ENCODE results near the gene LRIG2. TPM values are rescaled to one million over a fixed set of nuclear protein-coding genes. Genes with fewer than 3 reads are reported as not detected.

The LRIG2 gene
- total and polyA plus RNA-seq, 7 donors, result 1.2 to 24.2 (median 14.1) TPM

DNA sequence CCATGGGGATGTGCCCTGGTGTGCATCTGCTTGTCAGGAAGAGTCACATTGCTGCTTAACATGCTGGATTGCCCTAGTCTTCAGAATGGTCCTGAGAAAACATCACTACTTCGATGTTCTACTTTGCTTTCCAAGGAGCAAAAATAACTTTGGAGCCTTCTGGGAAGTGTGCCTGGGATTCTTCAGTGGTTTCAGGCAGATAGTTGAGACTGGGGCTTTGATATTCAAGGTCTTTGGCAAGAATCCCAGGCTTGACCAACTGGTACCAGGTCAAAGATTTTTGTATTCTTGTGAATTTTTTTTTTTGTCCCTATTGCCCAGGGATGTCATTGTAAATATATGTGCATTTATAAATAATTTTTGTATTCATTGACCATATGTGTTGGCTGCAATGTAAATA lies 51.4 kb downstream of the LRIG2 start:
- peaks cover 0 to 17% (median 12%) of the 10 kb centered on the region in 4 donors for H3K4me1 ChIP-seq
- no peak overlapping the region for H3K4me3 ChIP-seq
- intact Hi-C loops (cut with DNase I), result no loop called here
- H3K36me3 ChIP-seq, result peaks cover 14 to 70% (median 23%) of the 10 kb centered on the region in 4 donors
- TF ChIP-seq POLR2A (IDR thresholded peaks at IDR 0.05) (no peak), POLR2AphosphoS5 (IDR thresholded peaks at IDR 0.05) (peak in 1 of 4 donors; percentile 11)
- peak overlapping the region in 2 of 4 donors; percentile 75 to 77 for H3K27ac ChIP-seq
- WGBS, 2 donors, result 71 to 89% methylated on average over 1 of the region's 1 CpG
- H3K27me3 ChIP-seq, result no peaks in the 10 kb centered on the region
- H3K9me3 ChIP-seq, result no peaks in the 10 kb centered on the region
- no peak for DNase-seq

DNA sequence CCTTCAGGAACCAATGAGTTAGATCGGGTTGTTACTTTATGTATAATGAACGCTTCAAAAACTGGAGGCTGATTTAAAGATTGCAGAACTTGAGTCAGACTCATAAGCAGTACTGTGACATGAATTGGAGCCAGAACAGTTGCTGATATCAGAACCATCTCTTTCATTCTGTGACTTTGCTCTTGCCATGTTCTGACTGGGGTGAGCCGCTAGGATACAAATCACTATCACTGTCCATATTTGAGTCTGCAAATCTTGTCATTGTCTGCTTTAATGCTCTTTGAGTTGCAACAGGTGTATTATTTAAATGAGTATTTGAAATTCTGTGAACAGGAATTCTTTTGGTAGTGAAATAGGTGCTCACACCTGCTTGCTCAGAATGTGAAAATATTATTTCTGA lies 52.5 kb downstream of the LRIG2 start:
- H3K36me3 ChIP-seq, result peaks cover 11 to 59% (median 14%) of the 10 kb centered on the region in 4 donors
- intact Hi-C loops (cut with DNase I), result no loop called here
- TF ChIP-seq EP300 (IDR thresholded peaks at IDR 0.05), result no peak
- TF ChIP-seq POLR2A (IDR thresholded peaks at IDR 0.05), result no peak
- no peak for TF ChIP-seq POLR2AphosphoS5 (IDR thresholded peaks at IDR 0.05)

DNA sequence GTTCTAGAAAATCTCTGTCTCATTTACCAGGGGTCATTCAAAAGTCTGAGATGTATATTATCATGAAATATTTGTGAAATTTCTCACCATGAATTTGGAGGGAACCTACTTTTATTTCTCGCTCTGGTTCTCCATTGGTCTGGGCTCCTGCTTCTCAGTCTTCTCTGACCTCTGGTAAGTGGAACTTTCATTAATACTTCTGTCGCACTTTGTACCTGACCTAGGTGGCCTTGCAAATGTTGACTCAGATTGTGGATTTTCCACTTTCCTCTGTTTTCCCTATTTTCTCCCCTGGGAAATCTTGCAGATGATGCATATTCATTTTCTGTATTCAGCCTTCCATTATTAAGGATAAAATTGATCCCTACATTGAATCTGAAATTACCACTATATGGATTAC lies 53.2 kb downstream of the LRIG2 start:
- WGBS, 2 donors, result 99% methylated on average over 2 of the region's 2 CpGs
- intact Hi-C loops (cut with DNase I), result no loop called here
- Histone ChIP-seq H3K4me3 (no peak overlapping the region), H3K4me1 (peaks cover 0 to 17% (median 12%) of the 10 kb centered on the region in 4 donors), H3K27me3 (no peaks in the 10 kb centered on the region), H3K9me3 (no peaks in the 10 kb centered on the region), H3K36me3 (peaks cover 6 to 52% (median 10%) of the 10 kb centered on the region in 4 donors), H3K27ac (no peak overlapping the region)
- no peak for TF ChIP-seq POLR2A (IDR thresholded peaks at IDR 0.05)
- DNase-seq, result no peak

More for the DNA sequence above, 52.5 kb downstream of the LRIG2 start:
- Histone ChIP-seq H3K27me3 (no peaks in the 10 kb centered on the region), H3K4me3 (no peak overlapping the region), H3K4me1 (peaks cover 0 to 17% (median 12%) of the 10 kb centered on the region in 4 donors), H3K27ac (no peak overlapping the region), H3K9me3 (no peaks in the 10 kb centered on the region)
- DNase-seq, result no peak
- WGBS, 2 donors, result 89 to 92% methylated on average over 3 of the region's 3 CpGs

DNA sequence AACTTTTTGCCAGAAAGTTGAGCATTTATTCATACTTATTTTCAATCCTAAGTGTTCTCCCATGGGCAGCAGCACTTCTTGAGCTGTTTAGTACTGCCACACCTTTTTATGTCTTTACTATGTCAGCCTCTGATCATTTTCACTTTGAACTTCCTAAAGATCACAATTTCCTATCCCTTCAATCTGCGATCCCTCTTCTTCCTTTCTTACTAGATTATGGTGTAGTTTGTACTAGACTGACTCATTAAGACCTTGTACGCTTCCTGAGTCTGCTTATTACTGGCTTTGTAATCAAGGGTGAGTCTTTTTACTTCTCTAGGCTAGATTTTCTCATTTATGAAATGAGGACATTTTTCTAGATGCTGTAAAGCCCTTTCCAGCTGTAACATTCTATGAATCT lies 55.1 kb downstream of the LRIG2 start:
- peaks cover 0 to 34% (median 5%) of the 10 kb centered on the region in 4 donors for H3K36me3 ChIP-seq
- no peak overlapping the region for H3K4me3 ChIP-seq
- peaks cover 0 to 17% (median 12%) of the 10 kb centered on the region in 4 donors for H3K4me1 ChIP-seq
- intact Hi-C loops (cut with DNase I), result no loop called here
- TF ChIP-seq POLR2A (IDR thresholded peaks at IDR 0.05), result no peak
- TF ChIP-seq EP300 (IDR thresholded peaks at IDR 0.05), result no peak
- TF ChIP-seq, protein P1, sequence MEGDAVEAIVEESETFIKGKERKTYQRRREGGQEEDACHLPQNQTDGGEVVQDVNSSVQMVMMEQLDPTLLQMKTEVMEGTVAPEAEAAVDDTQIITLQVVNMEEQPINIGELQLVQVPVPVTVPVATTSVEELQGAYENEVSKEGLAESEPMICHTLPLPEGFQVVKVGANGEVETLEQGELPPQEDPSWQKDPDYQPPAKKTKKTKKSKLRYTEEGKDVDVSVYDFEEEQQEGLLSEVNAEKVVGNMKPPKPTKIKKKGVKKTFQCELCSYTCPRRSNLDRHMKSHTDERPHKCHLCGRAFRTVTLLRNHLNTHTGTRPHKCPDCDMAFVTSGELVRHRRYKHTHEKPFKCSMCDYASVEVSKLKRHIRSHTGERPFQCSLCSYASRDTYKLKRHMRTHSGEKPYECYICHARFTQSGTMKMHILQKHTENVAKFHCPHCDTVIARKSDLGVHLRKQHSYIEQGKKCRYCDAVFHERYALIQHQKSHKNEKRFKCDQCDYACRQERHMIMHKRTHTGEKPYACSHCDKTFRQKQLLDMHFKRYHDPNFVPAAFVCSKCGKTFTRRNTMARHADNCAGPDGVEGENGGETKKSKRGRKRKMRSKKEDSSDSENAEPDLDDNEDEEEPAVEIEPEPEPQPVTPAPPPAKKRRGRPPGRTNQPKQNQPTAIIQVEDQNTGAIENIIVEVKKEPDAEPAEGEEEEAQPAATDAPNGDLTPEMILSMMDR (IDR thresholded peaks at IDR 0.05), result no peak
- TF ChIP-seq POLR2AphosphoS5 (IDR thresholded peaks at IDR 0.05), result no peak
- no peak for DNase-seq
- H3K27ac ChIP-seq, result no peak overlapping the region
- H3K9me3 ChIP-seq, result no peaks in the 10 kb centered on the region
- H3K27me3 ChIP-seq, result no peaks in the 10 kb centered on the region
- WGBS, 2 donors, result 24 to 51% methylated on average over 2 of the region's 2 CpGs

DNA sequence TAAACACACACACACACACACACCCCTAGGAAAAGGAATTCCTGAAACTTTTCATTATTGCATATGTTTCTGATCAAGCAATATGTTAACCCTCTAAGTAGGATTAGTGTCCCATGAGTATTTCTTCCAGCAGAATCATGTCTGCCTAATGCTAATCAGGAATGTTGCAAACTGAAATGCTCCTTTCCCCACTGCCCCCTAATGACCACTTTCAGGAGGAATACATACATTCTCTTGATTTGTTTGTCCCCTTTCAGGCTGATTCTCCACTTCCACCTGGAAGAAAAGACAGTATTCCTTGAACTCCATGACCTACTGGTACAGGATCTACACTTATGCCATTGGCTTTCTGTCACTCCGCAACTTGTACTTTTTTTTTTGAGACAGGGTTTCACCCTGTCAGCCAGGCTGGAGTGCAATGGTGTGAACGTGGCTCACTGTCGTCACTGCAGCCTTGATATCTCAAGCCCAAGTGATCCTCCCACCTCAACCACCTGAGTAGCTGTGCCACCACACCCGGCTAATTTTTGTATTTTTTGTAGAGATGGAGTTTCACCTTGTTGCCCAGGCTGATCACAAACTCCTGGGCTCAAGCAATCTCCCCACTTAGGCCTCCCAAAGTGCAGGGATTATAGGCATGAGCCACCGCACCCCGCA lies 56.7 kb downstream of the LRIG2 start:
- Histone ChIP-seq H3K36me3 (peaks cover 0 to 23% (median 5%) of the 10 kb centered on the region in 4 donors), H3K4me3 (no peak overlapping the region)
- intact Hi-C loops (cut with DNase I), result loop anchor here (10.0 kb wide), 1 partner anchor 685 kb away; the partner anchor contains the start of gene RSBN1

DNA sequence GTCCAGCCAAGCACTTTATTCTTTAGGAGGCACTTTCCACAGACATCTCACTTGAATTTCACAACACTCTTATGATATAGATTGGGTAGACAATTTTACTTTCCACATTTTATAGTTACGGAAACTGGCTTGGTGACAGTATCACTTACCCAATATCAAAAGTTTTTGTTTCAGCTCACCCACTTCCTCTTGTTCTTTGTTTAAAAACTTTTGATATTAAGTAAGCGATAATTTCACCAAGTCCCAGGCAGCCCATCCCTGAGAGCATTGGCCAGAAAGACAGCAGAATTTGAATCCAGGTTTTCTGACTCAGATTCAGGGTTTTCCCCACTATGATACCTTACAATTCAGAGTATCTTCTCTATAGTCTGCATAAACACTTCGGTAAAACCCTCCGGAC lies 60.0 kb downstream of the LRIG2 start:
- Histone ChIP-seq H3K27me3 (no peaks in the 10 kb centered on the region), H3K4me1 (peaks cover 0 to 19% (median 11%) of the 10 kb centered on the region in 4 donors), H3K9me3 (no peaks in the 10 kb centered on the region), H3K27ac (no peak overlapping the region), H3K4me3 (no peak overlapping the region), H3K36me3 (no peaks in the 10 kb centered on the region)
- WGBS, 2 donors, result 69 to 89% methylated on average over 4 of the region's 4 CpGs
- intact Hi-C loops (cut with DNase I), result loop anchor here (10.0 kb wide), 1 partner anchor 682 kb away; the partner anchor contains the start of gene RSBN1
- DNase-seq, result no peak
- TF ChIP-seq, protein P1 (IDR thresholded peaks at IDR 0.05), result no peak
- TF ChIP-seq POLR2AphosphoS5 (IDR thresholded peaks at IDR 0.05) (no peak), POLR2A (IDR thresholded peaks at IDR 0.05) (no peak), EP300 (IDR thresholded peaks at IDR 0.05) (no peak)

More for the DNA sequence above, 56.7 kb downstream of the LRIG2 start:
- no peaks in the 10 kb centered on the region for H3K27me3 ChIP-seq
- H3K9me3 ChIP-seq, result no peaks in the 10 kb centered on the region
- no peak overlapping the region for H3K27ac ChIP-seq
- whole genome bisulfite sequencing, 2 donors, result 91 to 95% methylated on average over 6 of the region's 6 CpGs
- no peak for TF ChIP-seq EP300 (IDR thresholded peaks at IDR 0.05)
- TF ChIP-seq POLR2AphosphoS5 (IDR thresholded peaks at IDR 0.05), result no peak
- TF ChIP-seq, protein P1 (IDR thresholded peaks at IDR 0.05), result no peak
- TF ChIP-seq POLR2A (IDR thresholded peaks at IDR 0.05), result no peak
- DNase-seq, result no peak
- peaks cover 0 to 5% (median 2%) of the 10 kb centered on the region in 4 donors for H3K4me1 ChIP-seq

All from sigmoid colon (tissue), 7 donors.